ENCODE results near the gene MPZL1.

MPZL1 gene

DNA sequence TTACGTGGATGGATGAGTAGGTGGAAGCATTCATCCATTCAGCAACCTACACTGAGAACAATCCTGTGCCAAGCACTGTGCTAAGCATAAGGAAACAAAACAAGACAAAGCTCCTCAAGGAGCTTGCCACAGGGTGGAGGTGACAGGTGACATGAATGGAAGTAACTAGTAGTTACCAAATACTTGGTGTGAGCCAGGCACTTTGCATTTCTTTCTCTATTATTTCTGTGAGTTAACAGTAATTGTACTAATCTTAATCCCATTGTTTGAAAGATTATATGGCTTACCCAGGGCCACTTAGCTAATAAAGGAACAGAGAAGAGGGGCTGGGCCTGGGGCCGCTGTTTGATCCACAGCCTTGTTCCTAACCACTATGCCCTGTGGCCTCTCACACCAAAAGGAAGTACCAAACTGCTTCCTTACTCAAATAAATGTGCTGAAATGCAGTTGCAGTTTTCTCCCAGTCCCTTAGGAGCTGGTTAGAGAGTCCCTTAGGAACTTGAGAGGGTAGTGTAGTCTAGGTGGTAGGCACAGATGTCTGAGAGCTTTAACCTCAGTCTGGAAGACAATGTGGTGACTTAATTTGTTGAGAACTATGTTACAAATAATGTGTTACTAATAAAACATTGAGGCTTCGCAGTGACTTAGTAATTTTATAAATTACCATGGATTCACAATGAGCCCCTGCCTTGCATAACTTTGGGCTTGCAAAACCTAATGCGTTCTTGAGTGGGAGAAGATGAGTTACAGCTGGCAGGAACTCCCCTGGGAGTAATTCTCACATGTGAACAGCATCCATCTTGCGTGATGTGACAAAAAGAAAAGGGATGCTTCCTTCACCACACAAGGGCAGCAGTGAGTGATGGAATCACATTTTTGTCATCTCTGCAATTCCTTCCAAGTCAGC lies 69.8 kb downstream of the MPZL1 start:
- TF ChIP-seq, protein P1, sequence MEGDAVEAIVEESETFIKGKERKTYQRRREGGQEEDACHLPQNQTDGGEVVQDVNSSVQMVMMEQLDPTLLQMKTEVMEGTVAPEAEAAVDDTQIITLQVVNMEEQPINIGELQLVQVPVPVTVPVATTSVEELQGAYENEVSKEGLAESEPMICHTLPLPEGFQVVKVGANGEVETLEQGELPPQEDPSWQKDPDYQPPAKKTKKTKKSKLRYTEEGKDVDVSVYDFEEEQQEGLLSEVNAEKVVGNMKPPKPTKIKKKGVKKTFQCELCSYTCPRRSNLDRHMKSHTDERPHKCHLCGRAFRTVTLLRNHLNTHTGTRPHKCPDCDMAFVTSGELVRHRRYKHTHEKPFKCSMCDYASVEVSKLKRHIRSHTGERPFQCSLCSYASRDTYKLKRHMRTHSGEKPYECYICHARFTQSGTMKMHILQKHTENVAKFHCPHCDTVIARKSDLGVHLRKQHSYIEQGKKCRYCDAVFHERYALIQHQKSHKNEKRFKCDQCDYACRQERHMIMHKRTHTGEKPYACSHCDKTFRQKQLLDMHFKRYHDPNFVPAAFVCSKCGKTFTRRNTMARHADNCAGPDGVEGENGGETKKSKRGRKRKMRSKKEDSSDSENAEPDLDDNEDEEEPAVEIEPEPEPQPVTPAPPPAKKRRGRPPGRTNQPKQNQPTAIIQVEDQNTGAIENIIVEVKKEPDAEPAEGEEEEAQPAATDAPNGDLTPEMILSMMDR (IDR thresholded peaks at IDR 0.05), result no peak

DNA sequence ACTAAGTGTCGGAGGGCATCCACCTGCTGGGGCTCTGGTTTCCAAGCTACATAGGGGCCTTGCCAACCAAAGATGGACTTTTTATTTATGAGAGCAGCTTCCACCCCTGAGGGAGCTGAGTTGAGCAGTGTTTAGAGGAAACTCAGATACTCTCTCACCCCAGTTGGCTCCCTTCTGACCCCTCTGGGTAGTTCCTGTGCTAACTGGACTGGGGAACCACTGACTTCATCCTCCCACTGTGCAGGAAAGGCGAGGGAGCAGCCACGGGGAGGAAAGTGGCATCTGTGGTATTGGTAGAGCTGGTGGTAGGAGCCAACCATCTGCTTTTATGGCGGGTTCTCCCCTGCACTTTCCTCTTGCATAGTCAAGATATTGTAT lies 70.4 kb downstream of the MPZL1 start:
- TF ChIP-seq, protein P1 (IDR thresholded peaks at IDR 0.05), result no peak

DNA sequence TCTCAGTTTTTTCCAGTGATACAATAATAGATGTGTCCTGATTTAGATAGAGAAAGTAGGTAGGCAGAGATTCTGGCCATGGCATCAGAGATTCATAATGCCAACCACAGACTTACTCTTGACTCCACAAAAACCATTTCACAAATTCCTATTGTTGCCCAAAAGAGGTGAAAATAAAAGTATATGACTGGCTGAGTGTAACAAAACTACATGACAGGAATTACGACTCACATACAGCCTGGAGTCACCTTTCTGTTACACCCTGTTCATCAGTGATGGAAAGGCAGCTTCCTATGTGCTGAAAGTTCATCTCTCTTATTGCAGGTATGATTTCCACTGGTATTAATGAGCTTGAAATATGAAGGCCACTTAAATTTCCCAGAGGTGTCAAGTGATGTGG lies 72.3 kb downstream of the MPZL1 start:
- TF ChIP-seq, protein P1 (IDR thresholded peaks at IDR 0.05), result no peak

DNA sequence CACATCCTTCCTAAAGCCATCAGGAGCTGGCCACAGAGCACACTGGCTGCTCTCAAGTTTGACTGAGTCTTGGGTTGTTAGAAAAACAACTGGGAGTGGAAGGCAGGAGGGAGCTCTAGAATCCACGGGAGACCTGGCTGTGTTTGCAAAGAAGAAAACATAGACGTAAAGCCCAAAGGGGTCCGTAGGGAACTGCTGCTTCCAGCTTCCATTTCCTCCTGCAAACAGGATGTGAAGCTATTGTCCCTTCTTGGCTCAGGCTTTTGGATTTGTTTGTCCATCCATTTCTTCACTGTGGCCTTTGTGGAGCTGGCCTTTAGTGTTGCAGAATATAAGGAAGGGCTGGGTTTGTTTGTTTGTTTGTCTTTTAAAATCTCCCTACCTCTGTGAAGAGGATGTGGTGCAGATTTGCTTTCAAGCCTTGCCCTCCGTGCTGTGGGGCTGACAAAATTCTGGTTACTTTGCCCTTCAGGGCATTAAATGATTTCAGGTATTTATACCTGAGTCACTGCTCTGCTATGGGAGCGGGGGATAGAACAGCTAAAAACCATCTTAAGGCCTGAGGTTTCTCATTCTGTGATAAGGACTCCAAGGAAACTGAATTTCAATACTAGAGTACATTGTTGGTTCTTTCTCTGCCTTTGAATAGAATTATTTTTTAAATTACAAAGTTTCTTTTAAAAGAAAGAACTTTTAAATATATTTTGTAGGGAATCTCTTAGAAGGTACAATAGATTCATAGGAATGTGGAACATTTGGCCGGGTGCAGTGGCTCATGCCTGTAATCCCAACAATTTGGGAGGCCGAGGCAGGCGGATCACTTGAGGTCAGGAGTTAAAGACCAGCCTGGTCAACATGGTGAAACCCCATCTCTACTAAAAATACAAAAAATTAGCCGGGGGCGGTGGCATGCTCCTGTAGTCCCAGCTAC lies 74.3 kb downstream of the MPZL1 start:
- TF ChIP-seq, protein P1 (IDR thresholded peaks at IDR 0.05), result no peak

DNA sequence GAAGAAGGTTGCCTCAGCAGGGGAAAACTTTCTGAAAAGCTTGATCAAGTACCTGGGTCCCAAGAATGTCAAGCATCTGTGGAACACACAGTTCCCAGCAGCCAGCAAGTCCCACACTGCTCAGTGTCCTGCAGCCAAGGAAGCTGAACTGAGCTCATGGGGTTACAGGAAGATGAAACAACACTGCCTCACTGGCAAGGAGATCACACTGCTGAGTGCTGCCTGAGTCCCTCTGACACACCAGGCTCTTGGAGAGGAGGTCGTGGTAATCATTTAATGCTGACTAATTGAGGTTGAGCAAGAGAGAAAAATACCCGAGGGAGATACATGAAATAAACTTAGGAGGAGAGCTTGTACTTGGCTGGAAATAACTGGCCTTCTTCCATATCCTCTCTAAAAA lies 75.2 kb downstream of the MPZL1 start:
- TF ChIP-seq, protein P1 (IDR thresholded peaks at IDR 0.05), result no peak

DNA sequence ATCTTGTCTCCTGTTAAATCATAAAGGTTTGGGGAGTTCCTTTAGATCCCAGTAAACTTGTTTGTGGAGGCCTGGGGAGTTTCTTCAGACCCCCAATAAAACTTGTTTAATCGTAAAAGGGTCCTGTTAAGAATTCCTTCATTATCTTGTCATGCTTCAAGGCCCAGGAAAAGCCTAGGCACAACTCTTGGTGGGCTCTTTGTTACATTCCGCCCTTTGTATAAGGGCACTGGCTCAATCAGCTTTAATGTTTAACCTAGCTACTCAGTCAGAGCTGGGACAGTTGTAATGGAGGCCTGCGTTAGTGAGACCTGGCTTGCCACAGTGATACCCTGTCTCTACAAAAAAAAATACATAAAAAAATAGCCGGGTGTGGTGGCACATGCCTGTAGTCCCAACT lies 77.2 kb downstream of the MPZL1 start:
- TF ChIP-seq, protein P1 (IDR thresholded peaks at IDR 0.05), result no peak

DNA sequence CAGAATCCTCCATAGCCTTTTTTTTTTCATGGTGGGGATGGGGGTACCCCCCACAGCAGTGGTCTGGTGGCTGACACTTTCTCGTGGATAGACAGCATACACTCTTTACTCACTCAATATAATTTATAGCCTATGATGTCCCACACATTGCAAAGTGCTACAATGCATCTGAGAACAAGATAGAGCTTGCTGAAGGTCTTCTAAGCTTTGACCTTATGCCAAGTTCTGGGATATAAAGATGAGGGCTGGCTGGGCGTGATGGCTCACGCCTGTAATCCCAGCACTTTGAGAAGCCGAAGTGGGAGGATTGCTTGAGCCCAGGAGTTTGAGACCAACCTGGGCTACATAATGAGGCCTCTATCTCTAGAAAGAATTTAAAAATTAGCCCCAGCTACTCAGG lies 78.0 kb downstream of the MPZL1 start:
- TF ChIP-seq, protein P1 (IDR thresholded peaks at IDR 0.05), result no peak

Measured in LNCAP (cell line).